B cell (primary cell): ENCODE data around the gene PEX10. TPM values are rescaled to one million over a fixed set of nuclear protein-coding genes. Genes with fewer than 3 reads are reported as not detected.

Source experiments
- ATAC-seq: fragments of 200-7000 bp; cut with Tn5 transposase; one replicate; pipeline ENCODE4 v1.10.0; 2021; ENCODE audit warnings: low read depth, mild to moderate bottlenecking, moderate number of reproducible peaks, moderate library complexity
- CTCF ChIA-PET: fragments of 350-600 bp; sonication (Branson Sonifier 250); formaldehyde crosslinking; loops from one replicate; lab custom pipeline; 2021; ENCODE audit warnings: antibody characterized with exemption, inconsistent platforms; lab: Charles Lee
- POLR2A ChIA-PET: fragments of 350-600 bp; sonication (Branson Sonifier 250); formaldehyde crosslinking; loops from one replicate; lab custom pipeline; 2021; ENCODE audit warnings: antibody characterized with exemption; lab: Charles Lee
- DNase-seq: peaks from one replicate; pipeline ENCODE4 v3.0.0; 2013
- H2AFZ ChIP-seq: 2 replicates; pipeline ENCODE4 v1.6.1; 2012; ENCODE audit warnings: mild to moderate bottlenecking, low read depth, low read length; ENCODE audit not compliant: insufficient read depth, poor library complexity, severe bottlenecking
- H3K27ac ChIP-seq, 2 donors: 1 replicate in 1 of 2; 2 replicates in 1 of 2; pipeline ENCODE4 v1.5.1; 2012 to 2013; ENCODE audit warnings: low read length in 2 of 2, mild to moderate bottlenecking in 2 of 2, moderate library complexity in 1 of 2
- H3K27me3 ChIP-seq, 4 experiments: fragments of 200-600 bp in 1 of 4; sonication (generic) in 1 of 4; replicated peaks in 1 of 4; 1 replicate in 2 of 4; 2 replicates in 2 of 4; pipeline versions ENCODE4 v1.6.1 to v1.7.0; 2013 to 2016; ENCODE audit warnings: low read length in 3 of 4, mild to moderate bottlenecking in 2 of 4, mixed read lengths in 1 of 4, moderate library complexity in 1 of 4; ENCODE audit not compliant: insufficient read depth in 4 of 4, control insufficient read depth in 3 of 4; ENCODE audit errors: control extremely low read depth in 1 of 4
- H3K36me3 ChIP-seq, 2 experiments: replicated peaks in 1 of 2; 1 replicate in 1 of 2; 2 replicates in 1 of 2; pipeline versions ENCODE4 v1.6.1 to v1.7.1; 2013; ENCODE audit warnings: low read length in 1 of 2; ENCODE audit not compliant: insufficient read depth in 2 of 2, control insufficient read depth in 1 of 2; ENCODE audit errors: control extremely low read depth in 1 of 2, extremely low read depth in 1 of 2
- H3K4me1 ChIP-seq, 2 donors: fragments of 200-600 bp in 1 of 2; sonication (generic) in 1 of 2; 1 replicate in 1 of 2; 2 replicates in 1 of 2; pipeline versions ENCODE4 v1.5.1 to v1.6.1; 2013 to 2017; ENCODE audit warnings: low read length in 2 of 2; ENCODE audit not compliant: control insufficient read depth in 2 of 2, insufficient read depth in 2 of 2
- H3K4me2 ChIP-seq: replicated peaks from 2 replicates; pipeline ENCODE3; 2012; ENCODE audit warnings: mild to moderate bottlenecking, low read depth, low read length; ENCODE audit not compliant: poor library complexity, severe bottlenecking
- H3K4me3 ChIP-seq, 5 experiments: fragments of 200-600 bp in 1 of 5; sonication (generic) in 1 of 5; 1 replicate in 3 of 5; 2 replicates in 2 of 5; pipeline versions ENCODE4 v1.5.1 to v1.7.0; 2011 to 2016; ENCODE audit warnings: low read length in 4 of 5, mild to moderate bottlenecking in 4 of 5, low read depth in 2 of 5, control low read depth in 1 of 5, moderate library complexity in 1 of 5; ENCODE audit not compliant: insufficient read depth in 1 of 5; ENCODE audit errors: control extremely low read depth in 1 of 5, extremely low read depth in 1 of 5
- H3K79me2 ChIP-seq: fragments of 200-600 bp; sonication (generic); one replicate; pipeline ENCODE4 v1.6.0; 2016; ENCODE audit warnings: low read length; ENCODE audit not compliant: control insufficient read depth, insufficient read depth
- H3K9ac ChIP-seq: fragments of 200-600 bp; sonication (generic); 2 replicates; pipeline ENCODE4 v1.6.1; 2017; ENCODE audit warnings: mild to moderate bottlenecking, low read length, moderate library complexity
- H3K9me3 ChIP-seq, 3 donors: one replicate each; pipeline versions ENCODE4 v1.6.1 to v1.7.1; 2013; ENCODE audit warnings: low read length in 2 of 3; ENCODE audit not compliant: control insufficient read depth in 2 of 3, insufficient read depth in 1 of 3; ENCODE audit errors: control extremely low read depth in 1 of 3
- H4K20me1 ChIP-seq: 2 replicates; pipeline ENCODE4 v1.6.0; 2012; ENCODE audit warnings: mild to moderate bottlenecking, low read length; ENCODE audit not compliant: insufficient read depth, control insufficient read depth, poor library complexity, severe bottlenecking
- H3K27ac Mint-ChIP-seq: one replicate; pipeline ENCODE4 v1.8.0; 2021; ENCODE audit warnings: mixed read lengths
- H3K27me3 Mint-ChIP-seq: one replicate; pipeline ENCODE4 v1.8.0; 2021; ENCODE audit warnings: mixed read lengths
- H3K4me1 Mint-ChIP-seq: one replicate; pipeline ENCODE4 v1.8.0; 2021; ENCODE audit warnings: mixed read lengths
- H3K4me3 Mint-ChIP-seq: one replicate; pipeline ENCODE4 v1.8.0; 2021; ENCODE audit warnings: mixed read lengths
- H3K9me3 Mint-ChIP-seq: one replicate; pipeline ENCODE4 v1.8.0; 2022; ENCODE audit warnings: mixed read lengths; ENCODE audit not compliant: insufficient read depth
- EZH2 ChIP-seq: IDR thresholded peaks from 2 replicates; pipeline ENCODE4 v1.6.1; 2012; ENCODE audit warnings: borderline replicate concordance, low read depth, mild to moderate bottlenecking, moderate library complexity, low read length; ENCODE audit not compliant: insufficient read depth, poor library complexity, severe bottlenecking
- WGBS: methylation state at CpG from one replicate; pipeline ENCODE4 v1.1.5; 2013; ENCODE audit warnings: missing lambda C conversion rate; ENCODE audit not compliant: insufficient coverage; 5-methylcytosine and 5-hydroxymethylcytosine counted together
- intact Hi-C: fragments of 100-400 bp; cut with micrococcal nuclease; formaldehyde crosslinking; loops from one replicate; pipeline ENCODE4 v1.10.0; 2022
- polyA plus RNA-seq: library from polyadenylated mRNA; depleted of rRNA; stranded (reverse); fragments of >200 nt; gene quantifications from 2 replicates; pipeline ENCODE4 v1.2.3, GENCODE V29; 2012
- total RNA-seq, 2 donors: library from RNA; stranded (reverse); fragments of 120-200 nt in 1 of 2; gene quantifications; 1 replicate in 1 of 2; 2 replicates in 1 of 2; pipeline versions ENCODE4 v1.2.3 to v1.2.4, GENCODE V29; 2013 to 2022
- TF ChIP-seq, protein P1 (sequence below): fragments of 200-600 bp; IDR thresholded peaks from one replicate; pipeline ENCODE4 v1.8.0; 2022; ENCODE audit warnings: antibody characterized with exemption, mild to moderate bottlenecking

The PEX10 gene
- total and polyA plus RNA-seq, 2 donors (not counting 1 experiment from before 2014, with no cell fraction given): 13.5 to 18.4 TPM

DNA sequence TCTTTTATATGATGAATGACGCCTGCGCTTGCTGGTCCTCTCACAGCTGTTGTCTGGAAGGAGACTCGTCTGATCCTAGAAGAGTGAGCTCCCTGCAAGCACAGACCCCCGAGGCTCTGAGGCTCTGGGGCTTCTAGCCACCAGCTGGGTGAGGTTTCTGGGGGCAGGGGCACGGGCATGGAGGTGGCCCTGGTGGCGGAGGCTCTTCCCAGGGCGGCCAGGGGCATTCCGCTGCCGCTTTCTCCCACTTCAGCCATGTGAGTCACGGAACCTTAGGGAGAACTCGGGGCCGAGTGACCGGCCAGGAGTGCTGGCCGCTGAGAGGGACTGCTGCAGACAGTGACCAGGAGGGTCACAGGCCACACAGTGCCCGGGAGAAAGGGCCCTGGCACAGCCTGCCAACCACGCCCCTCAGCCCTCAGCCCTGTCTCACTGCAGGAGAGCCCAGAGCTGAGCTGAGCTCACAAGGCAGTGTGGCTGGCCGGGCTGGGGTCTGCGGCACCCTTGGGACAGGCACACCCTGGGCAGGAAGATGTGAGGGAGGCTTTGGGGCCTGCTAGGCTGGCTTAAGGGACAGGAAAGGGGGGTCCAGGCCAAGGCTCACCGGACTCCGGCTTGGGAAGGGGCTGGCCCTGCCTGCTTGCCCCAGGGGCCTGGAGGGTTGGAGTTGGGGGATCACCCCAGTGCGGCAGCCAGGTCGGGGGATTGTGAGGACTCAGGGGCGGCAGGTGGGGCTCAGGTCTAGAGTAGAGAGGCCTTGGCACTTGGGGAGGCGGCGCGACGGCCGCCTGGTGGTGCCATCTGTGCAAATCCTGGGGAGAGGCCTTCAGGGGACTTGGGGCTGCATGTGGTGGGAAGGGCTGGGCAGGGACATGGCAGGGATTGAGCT, 56.7 kb downstream of the PEX10 start:
- intact Hi-C loops: no loop called here
- POLR2A ChIA-PET: no interaction called here
- Histone ChIP-seq H3K4me3 (no peak overlapping the region), H2AFZ (no peak overlapping the region), H3K4me2 (no peak overlapping the region), H3K4me1 (no peaks in the 10 kb centered on the region), H3K9ac (no peak overlapping the region), H3K27me3 (no peaks in the 10 kb centered on the region), H3K79me2 (no peaks in the 10 kb centered on the region), H3K36me3 (no peaks in the 10 kb centered on the region), H4K20me1 (no peaks in the 10 kb centered on the region), H3K27ac (no peak overlapping the region), H3K9me3 (peaks cover 0 to 2% (median 0%) of the 10 kb centered on the region in 3 donors)
- Mint-ChIP-seq H3K4me3 (no peak overlapping the region), H3K27ac (no peak overlapping the region), H3K27me3 (no peaks in the 10 kb centered on the region), H3K9me3 (no peaks in the 10 kb centered on the region), H3K4me1 (no peaks in the 10 kb centered on the region)
- DNase-seq (no peak), ATAC-seq (no peak)
- CTCF ChIA-PET: interaction anchor here (1.3 kb wide), 1 partner anchor 44 kb away, joined by 3 read pairs; no protein-coding TSS in a partner anchor
- TF ChIP-seq EZH2: no peak
- TF ChIP-seq, protein P1, sequence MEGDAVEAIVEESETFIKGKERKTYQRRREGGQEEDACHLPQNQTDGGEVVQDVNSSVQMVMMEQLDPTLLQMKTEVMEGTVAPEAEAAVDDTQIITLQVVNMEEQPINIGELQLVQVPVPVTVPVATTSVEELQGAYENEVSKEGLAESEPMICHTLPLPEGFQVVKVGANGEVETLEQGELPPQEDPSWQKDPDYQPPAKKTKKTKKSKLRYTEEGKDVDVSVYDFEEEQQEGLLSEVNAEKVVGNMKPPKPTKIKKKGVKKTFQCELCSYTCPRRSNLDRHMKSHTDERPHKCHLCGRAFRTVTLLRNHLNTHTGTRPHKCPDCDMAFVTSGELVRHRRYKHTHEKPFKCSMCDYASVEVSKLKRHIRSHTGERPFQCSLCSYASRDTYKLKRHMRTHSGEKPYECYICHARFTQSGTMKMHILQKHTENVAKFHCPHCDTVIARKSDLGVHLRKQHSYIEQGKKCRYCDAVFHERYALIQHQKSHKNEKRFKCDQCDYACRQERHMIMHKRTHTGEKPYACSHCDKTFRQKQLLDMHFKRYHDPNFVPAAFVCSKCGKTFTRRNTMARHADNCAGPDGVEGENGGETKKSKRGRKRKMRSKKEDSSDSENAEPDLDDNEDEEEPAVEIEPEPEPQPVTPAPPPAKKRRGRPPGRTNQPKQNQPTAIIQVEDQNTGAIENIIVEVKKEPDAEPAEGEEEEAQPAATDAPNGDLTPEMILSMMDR: no peak
- 88% methylated on average over 28 of the region's 28 CpGs for WGBS
